Measurements from ENCODE around the gene CUZD1. TPM values are rescaled to one million over a fixed set of nuclear protein-coding genes. Genes with fewer than 3 reads are reported as not detected.

Gene CUZD1
- total and polyA plus RNA-seq, 2 donors (not counting 1 experiment from before 2014, with no cell fraction given) = 0.50 to 0.53 TPM

DNA sequence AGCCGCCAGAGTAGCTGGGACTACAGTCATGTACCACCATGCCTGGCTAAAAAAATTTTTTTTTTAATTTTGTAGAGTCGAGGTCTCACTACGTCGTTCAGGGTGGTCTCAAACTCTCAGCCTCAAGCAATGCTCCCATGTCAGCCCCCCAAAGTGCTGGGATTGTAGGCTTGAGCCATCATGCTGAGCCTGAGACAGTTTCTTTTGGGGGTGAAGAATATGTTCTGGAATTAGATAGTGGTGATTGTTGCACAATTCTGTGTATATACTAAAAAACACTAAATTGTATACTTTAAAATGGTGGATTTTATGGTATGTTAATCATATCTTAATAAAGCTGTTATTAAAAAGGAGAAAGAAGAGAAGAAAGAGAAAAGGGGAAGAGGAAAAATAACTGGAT is 1.5 kb downstream of the CUZD1 start:
- no peak overlapping the region for H3K27ac ChIP-seq (ENCODE audit: insufficient read depth, low read length)
- no peak overlapping the region for H2AFZ ChIP-seq (ENCODE audit: low read length)
- no peaks in the 10 kb centered on the region for H3K36me3 ChIP-seq (ENCODE audit: control insufficient read depth, insufficient read depth, low read length)
- no peaks in the 10 kb centered on the region for H4K20me1 ChIP-seq (ENCODE audit: control insufficient read depth, extremely low read depth, insufficient read depth, low read length)
- H3K27me3 ChIP-seq (ENCODE audit: control insufficient read depth, insufficient read depth, low read length) = no peaks in the 10 kb centered on the region
- no peak overlapping the region for H3K4me3 ChIP-seq (replicated peaks in 1 of 4; ENCODE audit: control extremely low read depth in 1 of 4, insufficient read depth in 1 of 4, low read depth in 3 of 4, low read length in 4 of 4)
- no peaks in the 10 kb centered on the region for H3K79me2 ChIP-seq (ENCODE audit: control insufficient read depth, insufficient read depth, low read length)
- no peaks in the 10 kb centered on the region for H3K9me3 ChIP-seq (ENCODE audit: control insufficient read depth, insufficient read depth, low read depth, low read length)
- TF ChIP-seq, protein P1, sequence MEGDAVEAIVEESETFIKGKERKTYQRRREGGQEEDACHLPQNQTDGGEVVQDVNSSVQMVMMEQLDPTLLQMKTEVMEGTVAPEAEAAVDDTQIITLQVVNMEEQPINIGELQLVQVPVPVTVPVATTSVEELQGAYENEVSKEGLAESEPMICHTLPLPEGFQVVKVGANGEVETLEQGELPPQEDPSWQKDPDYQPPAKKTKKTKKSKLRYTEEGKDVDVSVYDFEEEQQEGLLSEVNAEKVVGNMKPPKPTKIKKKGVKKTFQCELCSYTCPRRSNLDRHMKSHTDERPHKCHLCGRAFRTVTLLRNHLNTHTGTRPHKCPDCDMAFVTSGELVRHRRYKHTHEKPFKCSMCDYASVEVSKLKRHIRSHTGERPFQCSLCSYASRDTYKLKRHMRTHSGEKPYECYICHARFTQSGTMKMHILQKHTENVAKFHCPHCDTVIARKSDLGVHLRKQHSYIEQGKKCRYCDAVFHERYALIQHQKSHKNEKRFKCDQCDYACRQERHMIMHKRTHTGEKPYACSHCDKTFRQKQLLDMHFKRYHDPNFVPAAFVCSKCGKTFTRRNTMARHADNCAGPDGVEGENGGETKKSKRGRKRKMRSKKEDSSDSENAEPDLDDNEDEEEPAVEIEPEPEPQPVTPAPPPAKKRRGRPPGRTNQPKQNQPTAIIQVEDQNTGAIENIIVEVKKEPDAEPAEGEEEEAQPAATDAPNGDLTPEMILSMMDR (conservative IDR thresholded peaks at IDR 0.05 in 1 of 2, IDR thresholded peaks at IDR 0.05 in 1 of 2; ENCODE audit: low read depth in 1 of 2, low read length in 2 of 2) = no peak
- TF ChIP-seq EZH2 (IDR thresholded peaks at IDR 0.05; ENCODE audit: low read length, missing control alignments) = no peak
- no peak for DNase-seq (ENCODE audit: low read depth in 2 of 2)
- no peak overlapping the region for H3K9ac ChIP-seq (ENCODE audit: insufficient read depth, low read length)
- no peak overlapping the region for H3K4me2 ChIP-seq (ENCODE audit: extremely low read depth, insufficient read depth, low read length)
- no peaks in the 10 kb centered on the region for H3K4me1 ChIP-seq (ENCODE audit: control insufficient read depth, extremely low read depth, insufficient read depth, low read length)

DNA sequence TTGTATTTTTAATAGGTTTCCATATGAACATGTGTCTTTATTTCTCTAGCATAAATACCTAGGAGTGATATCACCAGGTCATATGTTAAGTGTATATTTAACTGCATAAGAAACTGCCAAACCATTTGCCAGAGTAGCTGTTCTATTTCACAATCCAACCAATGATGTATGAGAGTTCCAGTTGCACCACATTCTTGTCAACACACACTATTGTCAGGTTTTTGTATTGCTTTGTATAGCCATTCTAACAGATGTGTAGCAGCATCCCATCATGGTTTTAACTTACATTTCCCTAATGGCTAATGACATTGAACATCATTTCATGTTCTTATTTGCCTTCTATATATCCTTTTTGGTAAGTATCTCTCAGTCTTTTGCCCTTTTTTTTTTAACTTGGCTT is 4.1 kb downstream of the CUZD1 start:
- Histone ChIP-seq H3K4me2 (ENCODE audit: extremely low read depth, insufficient read depth, low read length) (no peak overlapping the region), H4K20me1 (ENCODE audit: control insufficient read depth, extremely low read depth, insufficient read depth, low read length) (no peaks in the 10 kb centered on the region), H3K79me2 (ENCODE audit: control insufficient read depth, insufficient read depth, low read length) (no peaks in the 10 kb centered on the region), H3K9ac (ENCODE audit: insufficient read depth, low read length) (no peak overlapping the region), H3K36me3 (ENCODE audit: control insufficient read depth, insufficient read depth, low read length) (no peaks in the 10 kb centered on the region), H3K9me3 (ENCODE audit: control insufficient read depth, insufficient read depth, low read depth, low read length) (no peaks in the 10 kb centered on the region), H3K27me3 (ENCODE audit: control insufficient read depth, insufficient read depth, low read length) (no peaks in the 10 kb centered on the region), H3K4me3 (replicated peaks in 1 of 4; ENCODE audit: control extremely low read depth in 1 of 4, insufficient read depth in 1 of 4, low read depth in 3 of 4, low read length in 4 of 4) (no peak overlapping the region), H2AFZ (ENCODE audit: low read length) (no peak overlapping the region), H3K27ac (ENCODE audit: insufficient read depth, low read length) (no peak overlapping the region), H3K4me1 (ENCODE audit: control insufficient read depth, extremely low read depth, insufficient read depth, low read length) (no peaks in the 10 kb centered on the region)
- no peak for DNase-seq (ENCODE audit: low read depth in 2 of 2)
- TF ChIP-seq EZH2 (IDR thresholded peaks at IDR 0.05; ENCODE audit: low read length, missing control alignments) = no peak
- TF ChIP-seq, protein P1 (conservative IDR thresholded peaks at IDR 0.05 in 1 of 2, IDR thresholded peaks at IDR 0.05 in 1 of 2; ENCODE audit: low read depth in 1 of 2, low read length in 2 of 2) = no peak

DNA sequence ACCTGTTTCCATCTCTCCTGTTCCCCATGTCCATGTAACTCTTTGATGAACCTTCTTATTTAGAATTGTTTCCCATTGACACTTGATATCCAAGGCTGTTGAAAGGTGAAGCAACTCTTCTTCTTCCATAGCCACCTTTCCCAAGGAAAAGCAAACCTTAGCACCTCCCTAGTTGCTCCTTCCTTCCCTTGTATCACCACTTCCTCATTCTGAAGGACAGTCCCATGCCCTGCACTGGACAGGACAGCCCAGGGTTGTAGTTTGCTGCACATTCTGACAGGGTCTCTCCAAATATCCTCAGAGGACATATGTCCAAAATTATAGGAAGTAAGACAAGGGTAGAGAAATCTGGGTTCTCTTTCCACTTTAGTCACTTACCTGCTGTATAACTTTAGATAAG is 6.2 kb downstream of the CUZD1 start:
- no peaks in the 10 kb centered on the region for H3K27me3 ChIP-seq (ENCODE audit: control insufficient read depth, insufficient read depth, low read length)
- no peak overlapping the region for H3K4me2 ChIP-seq (ENCODE audit: extremely low read depth, insufficient read depth, low read length)
- H3K36me3 ChIP-seq (ENCODE audit: control insufficient read depth, insufficient read depth, low read length) = no peaks in the 10 kb centered on the region
- DNase-seq (ENCODE audit: low read depth in 2 of 2) = no peak
- H3K4me1 ChIP-seq (ENCODE audit: control insufficient read depth, extremely low read depth, insufficient read depth, low read length) = no peaks in the 10 kb centered on the region
- H3K27ac ChIP-seq (ENCODE audit: insufficient read depth, low read length) = no peak overlapping the region
- H3K9me3 ChIP-seq (ENCODE audit: control insufficient read depth, insufficient read depth, low read depth, low read length) = no peaks in the 10 kb centered on the region
- no peak overlapping the region for H3K4me3 ChIP-seq (replicated peaks in 1 of 4; ENCODE audit: control extremely low read depth in 1 of 4, insufficient read depth in 1 of 4, low read depth in 3 of 4, low read length in 4 of 4)
- H3K9ac ChIP-seq (ENCODE audit: insufficient read depth, low read length) = no peak overlapping the region
- H2AFZ ChIP-seq (ENCODE audit: low read length) = no peak overlapping the region
- TF ChIP-seq, protein P1 (conservative IDR thresholded peaks at IDR 0.05 in 1 of 2, IDR thresholded peaks at IDR 0.05 in 1 of 2; ENCODE audit: low read depth in 1 of 2, low read length in 2 of 2) = no peak
- no peak for TF ChIP-seq EZH2 (IDR thresholded peaks at IDR 0.05; ENCODE audit: low read length, missing control alignments)
- no peaks in the 10 kb centered on the region for H3K79me2 ChIP-seq (ENCODE audit: control insufficient read depth, insufficient read depth, low read length)
- H4K20me1 ChIP-seq (ENCODE audit: control insufficient read depth, extremely low read depth, insufficient read depth, low read length) = no peaks in the 10 kb centered on the region

Measured in fibroblast of lung (primary cell).